K562 (cell line): ENCODE measurements around the gene ERRFI1. TPM values are rescaled to one million over a fixed set of nuclear protein-coding genes. Genes with fewer than 3 reads are reported as not detected.

Experiments used
- CTBP1 ChIP-seq: fragments of 450-650 bp; IDR thresholded peaks from 2 replicates; pipeline ENCODE4 v1.6.1; 2016; ENCODE audit warnings: borderline replicate concordance
- CXXC5 ChIP-seq: fragments of 250-450 bp; sonication (Bioruptor Pico); IDR thresholded peaks from 2 replicates; pipeline ENCODE4 v1.8.0; 2022; ENCODE audit warnings: inconsistent platforms, mild to moderate bottlenecking, moderate library complexity
- GTF2F1 ChIP-seq: IDR thresholded peaks from 2 replicates; pipeline ENCODE4 v1.6.1; 2011; ENCODE audit warnings: low read depth, low read length, improper control_type of control experiment
- JUND ChIP-seq, 2 experiments: IDR thresholded peaks; 2 replicates in 1 of 2; 3 replicates in 1 of 2; pipeline ENCODE4 v1.6.1; 2011; ENCODE audit warnings: borderline replicate concordance in 2 of 2, low read depth in 2 of 2, low read length in 2 of 2, improper control_type of control experiment in 1 of 2, missing biosample characterization in 1 of 2, missing genetic modification characterization in 1 of 2, missing genetic modification reagents in 1 of 2
- MEF2A ChIP-seq: IDR thresholded peaks from 2 replicates; pipeline ENCODE4 v1.6.1; 2011; ENCODE audit warnings: low read depth, mild to moderate bottlenecking, low read length, moderate library complexity; ENCODE audit not compliant: control insufficient read depth
- NR2C2 ChIP-seq, 2 experiments: fragments of 200-800 bp in 1 of 2; sonication (Bioruptor generic) in 1 of 2; sonication (generic) in 1 of 2; formaldehyde crosslinking in 1 of 2; IDR thresholded peaks; 2 replicates each; pipeline versions ENCODE4 v1.6.1 to v1.8.0; 2016 to 2022; ENCODE audit warnings: mild to moderate bottlenecking in 1 of 2, missing compliant biosample characterization in 1 of 2, missing genetic modification characterization in 1 of 2, missing genetic modification reagents in 1 of 2
- SRF ChIP-seq, 2 experiments: fragments of 250-450, 450-650 bp in 1 of 2; sonication (Bioruptor Pico) in 1 of 2; sonication (generic) in 1 of 2; formaldehyde crosslinking; IDR thresholded peaks; 2 replicates each; pipeline versions ENCODE4 v1.5.0 to v1.5.1; 2020 to 2022; ENCODE audit warnings: mild to moderate bottlenecking in 1 of 2, missing genetic modification reagents in 1 of 2
- ZNF277 ChIP-seq: fragments of 250-450 bp; sonication (Bioruptor Pico); IDR thresholded peaks from 2 replicates; pipeline ENCODE4 v1.8.0; 2022; ENCODE audit warnings: inconsistent platforms, mild to moderate bottlenecking, moderate library complexity, borderline replicate concordance
- polyA plus RNA-seq, 8 experiments: library from polyadenylated mRNA; depleted of rRNA in 4 of 8; stranded (reverse) in 5 of 8; unstranded in 3 of 8; fragments of >200 nt; fragmentation: Nextera tagmentation in 2 of 8; fragmentation: Illumina TruSeq in 1 of 8; extraction: Ambion mirVana in 2 of 8; extraction: Trizol in 1 of 8; gene quantifications; 2 replicates each; pipeline versions ENCODE4 v1.2.1 to v1.2.3, GENCODE V29; 2011 to 2014; ENCODE audit warnings: inconsistent platforms in 1 of 8, missing spikeins in 1 of 8
- total RNA-seq, 7 experiments: library from RNA; depleted of rRNA in 6 of 7; stranded (reverse); fragments of >200 nt in 6 of 7; fragmentation: Illumina TruSeq in 2 of 7; extraction: Trizol in 2 of 7; gene quantifications; 2 replicates each; pipeline versions ENCODE4 v1.2.1 to v1.2.3, GENCODE V29; 2011 to 2021; ENCODE audit warnings: low replicate concordance in 1 of 7
- TF ChIP-seq, protein P1 (sequence below): sonication (generic); formaldehyde crosslinking; IDR thresholded peaks from 2 replicates; pipeline ENCODE4 v1.8.0; 2023; ENCODE audit warnings: mild to moderate bottlenecking, missing genetic modification reagents
- TF ChIP-seq, protein P2 (sequence below), 2 experiments: IDR thresholded peaks; 2 replicates each; pipeline ENCODE4 v1.6.1; 2012; ENCODE audit warnings: improper control_type of control experiment in 2 of 2, low read depth in 2 of 2, low read length in 2 of 2, borderline replicate concordance in 1 of 2
- TF ChIP-seq, protein P3 (sequence below): fragments of 450-650 bp; IDR thresholded peaks from 2 replicates; pipeline ENCODE4 v1.6.1; 2017; ENCODE audit warnings: antibody characterized with exemption, mild to moderate bottlenecking

ERRFI1 gene
- total and polyA plus RNA-seq, 9 of the 15 experiments (the other 6 are each of a cell fraction or from before 2014, with no cell fraction given), result 0.67 to 4.4 (median 1.1) TPM

- no peak for TF ChIP-seq ZNF277
- peak; percentile 100 for TF ChIP-seq CTBP1
- TF ChIP-seq, protein P1, sequence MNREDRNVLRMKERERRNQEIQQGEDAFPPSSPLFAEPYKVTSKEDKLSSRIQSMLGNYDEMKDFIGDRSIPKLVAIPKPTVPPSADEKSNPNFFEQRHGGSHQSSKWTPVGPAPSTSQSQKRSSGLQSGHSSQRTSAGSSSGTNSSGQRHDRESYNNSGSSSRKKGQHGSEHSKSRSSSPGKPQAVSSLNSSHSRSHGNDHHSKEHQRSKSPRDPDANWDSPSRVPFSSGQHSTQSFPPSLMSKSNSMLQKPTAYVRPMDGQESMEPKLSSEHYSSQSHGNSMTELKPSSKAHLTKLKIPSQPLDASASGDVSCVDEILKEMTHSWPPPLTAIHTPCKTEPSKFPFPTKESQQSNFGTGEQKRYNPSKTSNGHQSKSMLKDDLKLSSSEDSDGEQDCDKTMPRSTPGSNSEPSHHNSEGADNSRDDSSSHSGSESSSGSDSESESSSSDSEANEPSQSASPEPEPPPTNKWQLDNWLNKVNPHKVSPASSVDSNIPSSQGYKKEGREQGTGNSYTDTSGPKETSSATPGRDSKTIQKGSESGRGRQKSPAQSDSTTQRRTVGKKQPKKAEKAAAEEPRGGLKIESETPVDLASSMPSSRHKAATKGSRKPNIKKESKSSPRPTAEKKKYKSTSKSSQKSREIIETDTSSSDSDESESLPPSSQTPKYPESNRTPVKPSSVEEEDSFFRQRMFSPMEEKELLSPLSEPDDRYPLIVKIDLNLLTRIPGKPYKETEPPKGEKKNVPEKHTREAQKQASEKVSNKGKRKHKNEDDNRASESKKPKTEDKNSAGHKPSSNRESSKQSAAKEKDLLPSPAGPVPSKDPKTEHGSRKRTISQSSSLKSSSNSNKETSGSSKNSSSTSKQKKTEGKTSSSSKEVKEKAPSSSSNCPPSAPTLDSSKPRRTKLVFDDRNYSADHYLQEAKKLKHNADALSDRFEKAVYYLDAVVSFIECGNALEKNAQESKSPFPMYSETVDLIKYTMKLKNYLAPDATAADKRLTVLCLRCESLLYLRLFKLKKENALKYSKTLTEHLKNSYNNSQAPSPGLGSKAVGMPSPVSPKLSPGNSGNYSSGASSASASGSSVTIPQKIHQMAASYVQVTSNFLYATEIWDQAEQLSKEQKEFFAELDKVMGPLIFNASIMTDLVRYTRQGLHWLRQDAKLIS (CRISPR knock-in tag), result peak; percentile 88; the same call in 1 of the 2 replicates
- peak; percentile 99 for TF ChIP-seq CXXC5
- peak in 1 of 2 experiments; percentile 80; a peak in 1 of 4 replicates for TF ChIP-seq SRF (CRISPR knock-in tag; IDR thresholded peaks at IDR 0.05)
- TF ChIP-seq, protein P2, sequence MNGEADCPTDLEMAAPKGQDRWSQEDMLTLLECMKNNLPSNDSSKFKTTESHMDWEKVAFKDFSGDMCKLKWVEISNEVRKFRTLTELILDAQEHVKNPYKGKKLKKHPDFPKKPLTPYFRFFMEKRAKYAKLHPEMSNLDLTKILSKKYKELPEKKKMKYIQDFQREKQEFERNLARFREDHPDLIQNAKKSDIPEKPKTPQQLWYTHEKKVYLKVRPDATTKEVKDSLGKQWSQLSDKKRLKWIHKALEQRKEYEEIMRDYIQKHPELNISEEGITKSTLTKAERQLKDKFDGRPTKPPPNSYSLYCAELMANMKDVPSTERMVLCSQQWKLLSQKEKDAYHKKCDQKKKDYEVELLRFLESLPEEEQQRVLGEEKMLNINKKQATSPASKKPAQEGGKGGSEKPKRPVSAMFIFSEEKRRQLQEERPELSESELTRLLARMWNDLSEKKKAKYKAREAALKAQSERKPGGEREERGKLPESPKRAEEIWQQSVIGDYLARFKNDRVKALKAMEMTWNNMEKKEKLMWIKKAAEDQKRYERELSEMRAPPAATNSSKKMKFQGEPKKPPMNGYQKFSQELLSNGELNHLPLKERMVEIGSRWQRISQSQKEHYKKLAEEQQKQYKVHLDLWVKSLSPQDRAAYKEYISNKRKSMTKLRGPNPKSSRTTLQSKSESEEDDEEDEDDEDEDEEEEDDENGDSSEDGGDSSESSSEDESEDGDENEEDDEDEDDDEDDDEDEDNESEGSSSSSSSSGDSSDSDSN (IDR thresholded peaks at IDR 0.05; ENCODE audit: borderline replicate concordance in 1 of 2, low read depth in 2 of 2, low read length in 2 of 2), result peak; percentile 52 to 94; a peak in 2 of 4 replicates
- peak; percentile 83; the same call in 1 of the 2 replicates for TF ChIP-seq NR2C2 (CRISPR knock-in tag; IDR thresholded peaks at IDR 0.05)
- TF ChIP-seq NR2C2 (tag; IDR thresholded peaks at IDR 0.05), result peak; percentile 79
- TF ChIP-seq GTF2F1, result peak; percentile 15; the same call in 1 of the 2 replicates
- TF ChIP-seq MEF2A, result peak; percentile 91
- TF ChIP-seq, protein P3, sequence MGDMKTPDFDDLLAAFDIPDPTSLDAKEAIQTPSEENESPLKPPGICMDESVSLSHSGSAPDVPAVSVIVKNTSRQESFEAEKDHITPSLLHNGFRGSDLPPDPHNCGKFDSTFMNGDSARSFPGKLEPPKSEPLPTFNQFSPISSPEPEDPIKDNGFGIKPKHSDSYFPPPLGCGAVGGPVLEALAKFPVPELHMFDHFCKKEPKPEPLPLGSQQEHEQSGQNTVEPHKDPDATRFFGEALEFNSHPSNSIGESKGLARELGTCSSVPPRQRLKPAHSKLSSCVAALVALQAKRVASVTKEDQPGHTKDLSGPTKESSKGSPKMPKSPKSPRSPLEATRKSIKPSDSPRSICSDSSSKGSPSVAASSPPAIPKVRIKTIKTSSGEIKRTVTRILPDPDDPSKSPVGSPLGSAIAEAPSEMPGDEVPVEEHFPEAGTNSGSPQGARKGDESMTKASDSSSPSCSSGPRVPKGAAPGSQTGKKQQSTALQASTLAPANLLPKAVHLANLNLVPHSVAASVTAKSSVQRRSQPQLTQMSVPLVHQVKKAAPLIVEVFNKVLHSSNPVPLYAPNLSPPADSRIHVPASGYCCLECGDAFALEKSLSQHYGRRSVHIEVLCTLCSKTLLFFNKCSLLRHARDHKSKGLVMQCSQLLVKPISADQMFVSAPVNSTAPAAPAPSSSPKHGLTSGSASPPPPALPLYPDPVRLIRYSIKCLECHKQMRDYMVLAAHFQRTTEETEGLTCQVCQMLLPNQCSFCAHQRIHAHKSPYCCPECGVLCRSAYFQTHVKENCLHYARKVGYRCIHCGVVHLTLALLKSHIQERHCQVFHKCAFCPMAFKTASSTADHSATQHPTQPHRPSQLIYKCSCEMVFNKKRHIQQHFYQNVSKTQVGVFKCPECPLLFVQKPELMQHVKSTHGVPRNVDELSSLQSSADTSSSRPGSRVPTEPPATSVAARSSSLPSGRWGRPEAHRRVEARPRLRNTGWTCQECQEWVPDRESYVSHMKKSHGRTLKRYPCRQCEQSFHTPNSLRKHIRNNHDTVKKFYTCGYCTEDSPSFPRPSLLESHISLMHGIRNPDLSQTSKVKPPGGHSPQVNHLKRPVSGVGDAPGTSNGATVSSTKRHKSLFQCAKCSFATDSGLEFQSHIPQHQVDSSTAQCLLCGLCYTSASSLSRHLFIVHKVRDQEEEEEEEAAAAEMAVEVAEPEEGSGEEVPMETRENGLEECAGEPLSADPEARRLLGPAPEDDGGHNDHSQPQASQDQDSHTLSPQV, result 0 out of 2 replicates have a peak, but pooled peaks have one; percentile 45
- peak; percentile 86 for TF ChIP-seq JUND (IDR thresholded peaks at IDR 0.05; ENCODE audit: borderline replicate concordance, low read depth, low read length)
- no peak for TF ChIP-seq JUND (tag; IDR thresholded peaks at IDR 0.05; ENCODE audit: borderline replicate concordance, low read depth, low read length)
Measured at GRCh38 chr1:8026153-8026975, at the start of gene ERRFI1 (continued).
